NB4 (cell line): ENCODE measurements around the gene CCDC88C.

Experiments used
- MYC ChIP-seq: IDR thresholded peaks from 2 replicates; pipeline ENCODE4 v1.6.1; 2011; ENCODE audit warnings: low read depth, low read length
- POLR2A ChIP-seq: IDR thresholded peaks from 2 replicates; pipeline ENCODE4 v1.6.1; 2011; ENCODE audit warnings: mild to moderate bottlenecking; ENCODE audit not compliant: insufficient read length; ENCODE audit errors: extremely low read depth
- TF ChIP-seq, protein P1 (sequence below): IDR thresholded peaks from one replicate; pipeline ENCODE4 v1.5.1; 2012; ENCODE audit warnings: low read depth, low read length

DNA sequence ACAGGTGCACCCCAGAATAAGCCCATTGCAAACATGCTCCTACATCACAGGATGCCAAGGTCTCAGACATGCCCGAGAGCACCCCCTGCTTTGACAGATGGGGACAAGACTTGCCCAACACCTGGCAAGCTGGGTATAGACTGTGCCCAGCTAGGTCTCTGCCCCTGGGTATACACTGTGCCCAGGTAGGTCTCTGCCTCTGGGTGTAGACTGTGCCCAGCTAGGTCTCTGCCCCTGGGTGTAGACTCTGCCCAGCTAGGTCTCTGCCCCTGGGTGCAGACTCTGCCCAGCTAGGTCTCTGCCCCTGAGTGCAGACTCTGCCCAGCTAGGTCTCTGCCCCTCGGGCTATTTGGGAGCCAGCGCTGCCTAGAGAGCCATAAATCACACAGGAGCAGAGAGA lies 85.9 kb downstream of the CCDC88C start:
- TF ChIP-seq, protein P1, sequence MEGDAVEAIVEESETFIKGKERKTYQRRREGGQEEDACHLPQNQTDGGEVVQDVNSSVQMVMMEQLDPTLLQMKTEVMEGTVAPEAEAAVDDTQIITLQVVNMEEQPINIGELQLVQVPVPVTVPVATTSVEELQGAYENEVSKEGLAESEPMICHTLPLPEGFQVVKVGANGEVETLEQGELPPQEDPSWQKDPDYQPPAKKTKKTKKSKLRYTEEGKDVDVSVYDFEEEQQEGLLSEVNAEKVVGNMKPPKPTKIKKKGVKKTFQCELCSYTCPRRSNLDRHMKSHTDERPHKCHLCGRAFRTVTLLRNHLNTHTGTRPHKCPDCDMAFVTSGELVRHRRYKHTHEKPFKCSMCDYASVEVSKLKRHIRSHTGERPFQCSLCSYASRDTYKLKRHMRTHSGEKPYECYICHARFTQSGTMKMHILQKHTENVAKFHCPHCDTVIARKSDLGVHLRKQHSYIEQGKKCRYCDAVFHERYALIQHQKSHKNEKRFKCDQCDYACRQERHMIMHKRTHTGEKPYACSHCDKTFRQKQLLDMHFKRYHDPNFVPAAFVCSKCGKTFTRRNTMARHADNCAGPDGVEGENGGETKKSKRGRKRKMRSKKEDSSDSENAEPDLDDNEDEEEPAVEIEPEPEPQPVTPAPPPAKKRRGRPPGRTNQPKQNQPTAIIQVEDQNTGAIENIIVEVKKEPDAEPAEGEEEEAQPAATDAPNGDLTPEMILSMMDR, result no peak
- TF ChIP-seq POLR2A, result no peak
- no peak for TF ChIP-seq MYC
